Measurements from ENCODE around the gene SARNP.
"Not testable (repeated sequence)": the region's sequence is repeated elsewhere in the genome, so short reads cannot be mapped to it uniquely, and the experiment has no call there.

SARNP gene

GRCh38 chr12:55817345-55818139 lies at the start of gene SARNP, which contains the start of gene ORMDL2:
Gene SARNP, minus strand, starts transcription at chr12:55817724. Its CDS starts 23 bp downstream, at chr12:55817701.
Gene ORMDL2, plus strand, starts transcription at chr12:55818041. Its CDS starts 959 bp downstream, at chr12:55819000.
- peak; percentile 83 to 98 for DNase-seq (ENCODE audit: low read depth in 2 of 2)

GRCh38 chr12:55866454-55867004 lies 49.0 kb upstream of the SARNP start:
- not testable (repeated sequence) for DNase-seq (ENCODE audit: low read depth in 2 of 2)

- no peak for DNase-seq (ENCODE audit: low read depth in 2 of 2)
These were observed 47.8 kb upstream of the SARNP start for GRCh38 chr12:55865327-55865726.

- DNase-seq (ENCODE audit: low read depth in 2 of 2) = not testable (repeated sequence)
These were observed 45.4 kb upstream of the SARNP start for GRCh38 chr12:55862931-55863330.

- no peak for DNase-seq (ENCODE audit: low read depth in 2 of 2)
These were observed 44.8 kb upstream of the SARNP start for GRCh38 chr12:55862286-55862685.

GRCh38 chr12:55861871-55862270 lies 44.3 kb upstream of the SARNP start:
- no peak for DNase-seq (ENCODE audit: low read depth in 2 of 2)

- DNase-seq (ENCODE audit: low read depth in 2 of 2) = no peak
These were observed 43.9 kb upstream of the SARNP start for GRCh38 chr12:55861396-55861795.

GRCh38 chr12:55852740-55853139 lies 35.2 kb upstream of the SARNP start:
- DNase-seq (ENCODE audit: low read depth in 2 of 2) = no peak

GRCh38 chr12:55850893-55851292 lies 33.4 kb upstream of the SARNP start:
- DNase-seq (ENCODE audit: low read depth in 2 of 2) = no peak

- DNase-seq (ENCODE audit: low read depth in 2 of 2) = no peak
These were observed 32.9 kb upstream of the SARNP start for GRCh38 chr12:55850401-55850800.

GRCh38 chr12:55849616-55850343 lies 32.3 kb upstream of the SARNP start:
- no peak for DNase-seq (ENCODE audit: low read depth in 2 of 2)

GRCh38 chr12:55847603-55848291 lies 30.2 kb upstream of the SARNP start:
- no peak for DNase-seq (ENCODE audit: low read depth in 2 of 2)

GRCh38 chr12:55847033-55847432 lies 29.5 kb upstream of the SARNP start:
- no peak for DNase-seq (ENCODE audit: low read depth in 2 of 2)

- no peak for DNase-seq (ENCODE audit: low read depth in 2 of 2)
These were observed 28.4 kb upstream of the SARNP start for GRCh38 chr12:55845785-55846496.

- DNase-seq (ENCODE audit: low read depth in 2 of 2) = no peak
These were observed 27.8 kb upstream of the SARNP start for GRCh38 chr12:55845361-55845760.

GRCh38 chr12:55844961-55845360 lies 27.4 kb upstream of the SARNP start:
- no peak for DNase-seq (ENCODE audit: low read depth in 2 of 2)

GRCh38 chr12:55843431-55843830 lies 25.9 kb upstream of the SARNP start:
- no peak for DNase-seq (ENCODE audit: low read depth in 2 of 2)

- DNase-seq (ENCODE audit: low read depth in 2 of 2) = no peak
These were observed 25.3 kb upstream of the SARNP start, which contains the start of gene MMP19 for GRCh38 chr12:55842681-55843429. Gene MMP19, minus strand, starts transcription at chr12:55842936. Its CDS starts 106 bp downstream, at chr12:55842830.

GRCh38 chr12:55840581-55841351 lies 23.2 kb upstream of the SARNP start:
- no peak for DNase-seq (ENCODE audit: low read depth in 2 of 2)

Measured in stimulated activated CD8-positive, alpha-beta memory T cell treated with anti-CD3 and anti-CD28 coated beads, Interleukin-15, amount 100 ng/mL, for 4 hours (primary cell).